Metanephros (tissue), 1 donor: ENCODE data around the gene MFNG. TPM values are rescaled to one million over a fixed set of nuclear protein-coding genes. Genes with fewer than 3 reads are reported as not detected.

Source experiments
- total RNA-seq: library from RNA; depleted of rRNA; stranded (reverse); fragments of >200 nt; gene quantifications from one replicate; pipeline ENCODE4 v1.2.3, GENCODE V29; 2014

MFNG gene, protein sequence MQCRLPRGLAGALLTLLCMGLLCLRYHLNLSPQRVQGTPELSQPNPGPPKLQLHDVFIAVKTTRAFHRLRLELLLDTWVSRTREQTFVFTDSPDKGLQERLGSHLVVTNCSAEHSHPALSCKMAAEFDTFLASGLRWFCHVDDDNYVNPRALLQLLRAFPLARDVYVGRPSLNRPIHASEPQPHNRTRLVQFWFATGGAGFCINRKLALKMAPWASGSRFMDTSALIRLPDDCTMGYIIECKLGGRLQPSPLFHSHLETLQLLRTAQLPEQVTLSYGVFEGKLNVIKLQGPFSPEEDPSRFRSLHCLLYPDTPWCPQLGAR
- total RNA-seq: 9.6 TPM

DNA sequence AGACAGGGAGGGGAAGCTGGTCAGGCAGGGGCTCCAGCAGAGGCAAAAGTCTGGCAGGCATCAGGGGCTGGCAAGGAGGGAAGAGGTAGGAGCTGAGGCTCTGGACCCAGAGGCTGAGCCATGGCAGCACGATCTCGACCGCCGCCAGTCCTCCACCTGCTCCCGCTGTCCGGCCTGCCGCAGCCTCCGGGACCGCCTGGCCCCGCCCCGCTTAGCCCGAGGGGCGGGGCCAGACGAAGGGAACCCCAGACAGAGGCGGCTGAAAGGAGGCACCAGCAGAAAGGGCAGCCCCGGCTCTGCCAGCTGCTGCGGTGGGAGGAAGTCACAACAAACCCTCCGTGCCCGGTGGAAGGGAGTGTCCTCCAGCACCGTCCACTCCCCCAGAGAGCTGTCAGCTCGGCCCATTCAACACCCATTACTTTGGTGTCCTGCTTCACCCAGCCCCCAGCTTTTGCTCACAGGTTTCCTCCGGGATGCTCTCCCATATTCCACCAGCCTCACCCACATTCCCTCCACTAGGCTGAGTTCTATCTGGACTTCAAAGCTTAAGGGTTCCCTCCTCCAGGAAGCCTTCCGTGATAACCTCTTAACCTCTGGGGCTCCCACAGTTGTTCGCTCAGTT lies at the start of gene MFNG:
Gene MFNG, minus strand, starts transcription at position 161 of the 622 bp plus-strand sequence. CDS start 207 bp downstream, outside the sequence.

DNA sequence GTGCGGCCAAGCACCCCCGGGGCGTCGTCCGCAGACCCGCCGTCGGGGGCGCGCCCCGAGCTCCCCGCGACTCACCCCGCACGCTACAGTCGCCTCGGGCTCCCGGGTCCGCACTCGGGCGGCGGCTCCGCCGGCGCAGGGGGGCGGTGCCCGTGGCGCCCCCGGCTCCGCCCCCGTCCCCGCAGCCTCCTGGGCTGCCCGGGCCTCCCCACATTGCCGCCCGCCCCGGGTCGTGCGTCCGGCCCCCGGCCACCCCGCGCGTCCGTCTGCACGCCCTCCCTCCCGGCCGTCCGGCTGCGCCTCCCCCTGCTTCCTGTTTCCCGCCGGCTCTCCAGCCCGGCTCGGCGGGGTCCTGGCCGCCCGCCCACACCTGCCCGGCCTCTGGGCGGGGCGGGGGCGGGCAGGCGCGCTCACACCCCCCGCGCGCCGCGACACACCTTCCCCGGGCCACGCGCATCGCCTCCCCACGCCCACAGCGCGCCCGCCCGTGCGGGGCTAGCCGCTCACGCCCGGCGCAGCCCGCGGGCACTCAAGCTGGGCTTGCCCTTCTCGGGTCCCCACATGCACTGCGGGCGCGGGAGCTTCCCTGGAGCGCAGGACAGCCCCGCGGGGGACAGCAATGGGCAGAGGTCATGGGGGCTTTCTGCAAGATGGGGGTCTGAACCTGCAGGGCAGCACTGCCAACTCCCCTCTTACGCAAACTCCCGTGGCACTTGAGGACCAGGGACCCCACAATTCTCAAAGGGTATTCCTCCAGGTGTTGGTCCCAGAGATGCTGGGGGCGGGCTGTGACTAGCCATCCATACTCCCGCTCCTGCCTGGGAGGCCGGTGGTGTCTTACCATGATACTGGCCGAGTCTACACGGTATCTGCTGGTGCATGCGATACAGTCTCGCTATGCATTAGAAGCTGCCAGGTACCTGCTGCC lies 33.3 kb upstream of the MFNG start, which contains the start of gene CARD10:
Gene CARD10, minus strand, starts transcription at position 148 of the 928 bp plus-strand sequence. CDS start 215 bp downstream, outside the sequence.

DNA sequence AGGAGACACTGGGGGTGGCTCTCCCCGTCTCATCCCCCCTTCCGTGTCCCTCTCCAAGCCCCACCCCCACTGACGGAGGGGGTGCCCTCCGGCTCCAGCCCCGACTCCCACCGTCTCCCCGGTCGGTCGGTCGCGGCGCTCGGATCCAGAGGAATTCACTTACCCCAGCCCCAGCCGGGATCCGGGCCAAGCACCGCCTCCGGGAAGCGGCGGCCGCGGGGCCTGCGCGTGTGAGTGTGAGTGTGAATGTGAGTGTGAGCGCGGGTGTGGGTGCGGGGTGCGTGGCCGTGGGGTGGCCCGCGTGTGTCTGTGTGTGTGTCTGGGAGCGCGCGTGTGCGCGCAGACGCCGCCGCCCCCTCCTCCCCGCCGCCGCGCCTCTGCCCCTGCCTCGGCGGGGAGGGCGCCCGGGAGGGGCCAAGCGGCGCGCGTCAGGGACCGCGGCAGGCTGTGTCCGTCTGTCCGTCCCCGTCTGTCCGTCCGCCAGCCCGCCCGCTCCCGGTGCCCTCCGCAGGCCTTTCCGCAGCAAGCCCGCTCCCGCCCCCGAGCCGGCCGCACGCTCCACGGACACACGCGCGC lies 59.0 kb downstream of the MFNG start, which contains the start of gene ELFN2:
Gene ELFN2, minus strand, starts transcription at position 345 of the 576 bp plus-strand sequence. CDS start 51,945 bp downstream, outside the sequence.

Other genes starting within 250 kb of the MFNG start
- 12.7 TPM for gene RAC2, start 242.1 kb downstream of the MFNG start, total RNA-seq
- gene CYTH4, start 203.9 kb downstream of the MFNG start, total RNA-seq: 12.2 TPM
- 1.5 TPM for gene ELFN2, start 58.9 kb downstream of the MFNG start, total RNA-seq
- gene CARD10, start 33.0 kb upstream of the MFNG start, total RNA-seq: 18.7 TPM
- gene CDC42EP1, start 74.1 kb upstream of the MFNG start, total RNA-seq: 40.2 TPM
- 8.2 TPM for gene LGALS2, start 93.7 kb upstream of the MFNG start, total RNA-seq
- gene GGA1, start 122.5 kb upstream of the MFNG start, total RNA-seq: 52.0 TPM
- 11.7 TPM for gene SH3BP1, start 153.3 kb upstream of the MFNG start, total RNA-seq
- 11.3 TPM for gene PDXP, start 172.3 kb upstream of the MFNG start, total RNA-seq
- 895 TPM for gene LGALS1, start 189.3 kb upstream of the MFNG start, total RNA-seq
- 13.5 TPM for gene NOL12, start 200.0 kb upstream of the MFNG start, total RNA-seq
- gene TRIOBP, start 210.7 kb upstream of the MFNG start, total RNA-seq: 94.7 TPM